ENCODE data around the gene OR10T2. TPM values are rescaled to one million over a fixed set of nuclear protein-coding genes. Genes with fewer than 3 reads are reported as not detected.

The OR10T2 gene
- polyA plus RNA-seq, 1 donor from 2014 or later, result not detected

Other genes starting within 250 kb of the OR10T2 start
- 20.5 TPM for gene CD1D, start 218.6 kb downstream of the OR10T2 start, polyA plus RNA-seq
- 1.1 TPM for gene CD1A, start 145.0 kb downstream of the OR10T2 start, polyA plus RNA-seq
- gene CD1C, start 109.5 kb downstream of the OR10T2 start, polyA plus RNA-seq, result 179 TPM
- not detected for gene CD1B, start 67.9 kb downstream of the OR10T2 start, polyA plus RNA-seq
- gene CD1E, start 45.6 kb downstream of the OR10T2 start, polyA plus RNA-seq, result not detected
- not detected for gene OR10K2, start 26.8 kb upstream of the OR10T2 start, polyA plus RNA-seq
- gene OR10K1, start 62.4 kb upstream of the OR10T2 start, polyA plus RNA-seq, result not detected
- not detected for gene OR10R2, start 72.8 kb upstream of the OR10T2 start, polyA plus RNA-seq
- not detected for gene OR6Y1, start 154.9 kb upstream of the OR10T2 start, polyA plus RNA-seq
- not detected for gene OR6P1, start 171.1 kb upstream of the OR10T2 start, polyA plus RNA-seq
- gene OR10X1, start 180.4 kb upstream of the OR10T2 start, polyA plus RNA-seq, result not detected
- not detected for gene OR10Z1, start 205.8 kb upstream of the OR10T2 start, polyA plus RNA-seq

Data from IgD-negative memory B cell (primary cell).